GM23248 (cell line): Measurements from ENCODE around the gene NMD3.

ENCODE experiments used
- EZH2 ChIP-seq: fragments of 200-600 bp; sonication (generic); IDR thresholded peaks from 2 replicates; pipeline ENCODE4 v1.6.1; 2018; ENCODE audit warnings: antibody characterized with exemption, mild to moderate bottlenecking; ENCODE audit not compliant: insufficient read depth, poor library complexity, severe bottlenecking
- EZH2phosphoT487 ChIP-seq: fragments of 200-600 bp; sonication (generic); IDR thresholded peaks from 2 replicates; pipeline ENCODE4 v1.6.1; 2018; ENCODE audit warnings: antibody characterized with exemption, moderate library complexity, mild to moderate bottlenecking, low read depth; ENCODE audit not compliant: insufficient read depth

DNA sequence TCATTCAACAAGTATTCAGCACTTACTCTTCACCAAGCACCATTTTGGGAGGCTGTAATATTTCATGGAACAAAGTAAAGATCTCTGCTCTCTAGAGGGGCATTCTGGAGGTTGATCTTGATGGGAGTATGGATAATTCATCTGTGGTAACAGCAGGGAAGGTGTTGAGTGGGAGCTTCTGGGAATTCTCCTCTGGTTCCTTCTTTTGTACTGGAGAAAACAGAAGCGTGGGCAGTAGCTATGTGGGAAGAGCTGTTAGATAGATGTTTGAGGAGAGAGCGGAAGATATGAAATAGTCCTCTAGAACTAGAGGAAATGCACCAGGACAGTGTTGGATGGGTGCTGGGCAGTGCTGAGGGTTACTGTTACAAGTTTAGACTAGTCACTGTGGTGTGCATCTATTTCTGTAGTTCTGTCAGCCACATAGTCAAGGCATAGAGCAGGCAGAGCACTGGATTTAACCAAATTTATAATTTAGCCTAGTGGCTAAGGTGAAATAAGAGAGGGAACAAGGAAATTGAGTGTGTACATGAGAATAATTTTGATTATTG lies 9.6 kb downstream of the NMD3 start:
- TF ChIP-seq EZH2 (no peak), EZH2phosphoT487 (no peak)
